GM23338 (cell line): ENCODE results near the gene DLGAP4. TPM values are rescaled to one million over a fixed set of nuclear protein-coding genes. Genes with fewer than 3 reads are reported as not detected.

Source experiments
- ATAC-seq: fragments of 200-7000 bp; cut with Tn5 transposase; 3 replicates; pipeline ENCODE4 v1.9.1; 2020
- DNase-seq: peaks from one replicate; pipeline ENCODE4 v3.0.0-alpha.2; 2015; ENCODE audit warnings: low spot score
- H2AFZ ChIP-seq: fragments of 200-600 bp; sonication (generic); 2 replicates; pipeline ENCODE4 v1.8.0; 2016; ENCODE audit warnings: antibody characterized with exemption, mild to moderate bottlenecking, moderate library complexity
- H3F3A ChIP-seq: fragments of 200-600 bp; sonication (generic); replicated peaks from 2 replicates; pipeline ENCODE4 v1.8.0; 2017; ENCODE audit warnings: antibody characterized with exemption, mixed run types, low read depth
- H3K27ac ChIP-seq: fragments of 200-600 bp; sonication (generic); 2 replicates; pipeline ENCODE4 v1.6.1; 2016; ENCODE audit warnings: low read depth
- H3K27me3 ChIP-seq: fragments of 200-600 bp; sonication (generic); 2 replicates; pipeline ENCODE4 v1.8.0; 2016; ENCODE audit warnings: mild to moderate bottlenecking, mixed run types, moderate library complexity; ENCODE audit not compliant: insufficient read depth
- H3K36me3 ChIP-seq: fragments of 200-600 bp; sonication (generic); 2 replicates; pipeline ENCODE4 v1.8.0; 2016; ENCODE audit warnings: mild to moderate bottlenecking; ENCODE audit not compliant: insufficient read depth
- H3K4me1 ChIP-seq: fragments of 200-600 bp; sonication (generic); 2 replicates; pipeline ENCODE4 v1.8.0; 2016; ENCODE audit warnings: mild to moderate bottlenecking, moderate library complexity; ENCODE audit not compliant: insufficient read depth
- H3K4me2 ChIP-seq: fragments of 200-600 bp; sonication (generic); 2 replicates; pipeline ENCODE4 v1.7.1; 2017; ENCODE audit warnings: mixed run types
- H3K4me3 ChIP-seq: fragments of 200-600 bp; sonication (generic); 2 replicates; pipeline ENCODE4 v1.6.1; 2016; ENCODE audit warnings: mixed run types
- H3K79me2 ChIP-seq: fragments of 200-600 bp; sonication (generic); replicated peaks from 2 replicates; pipeline ENCODE4 v1.8.0; 2017; ENCODE audit warnings: mild to moderate bottlenecking; ENCODE audit not compliant: insufficient read depth
- H3K9me2 ChIP-seq: fragments of 200-600 bp; sonication (generic); 2 replicates; pipeline ENCODE4 v1.8.0; 2017; ENCODE audit not compliant: insufficient read depth
- H4K20me1 ChIP-seq: fragments of 200-600 bp; sonication (generic); replicated peaks from 2 replicates; pipeline ENCODE4 v1.8.0; 2017; ENCODE audit warnings: mild to moderate bottlenecking; ENCODE audit not compliant: insufficient read depth
- H3K27ac Mint-ChIP-seq: 2 replicates; pipeline ENCODE4 v1.8.0; 2020; ENCODE audit warnings: inconsistent platforms, mild to moderate bottlenecking, moderate library complexity, mixed read lengths
- H3K27me3 Mint-ChIP-seq: 3 replicates; pipeline ENCODE4 v1.8.0; 2022; ENCODE audit warnings: low read depth, mild to moderate bottlenecking, moderate library complexity, mixed read lengths, inconsistent platforms; ENCODE audit not compliant: insufficient read depth, poor library complexity
- H3K36me3 Mint-ChIP-seq: 3 replicates; pipeline ENCODE4 v1.8.0; 2021; ENCODE audit warnings: low read depth, mild to moderate bottlenecking, inconsistent platforms, moderate library complexity, mixed read lengths
- H3K4me1 Mint-ChIP-seq: 3 replicates; pipeline ENCODE4 v1.8.0; 2020; ENCODE audit warnings: mild to moderate bottlenecking, inconsistent platforms, mixed read lengths
- H3K4me3 Mint-ChIP-seq: 3 replicates; pipeline ENCODE4 v1.8.0; 2021; ENCODE audit warnings: moderate library complexity, mild to moderate bottlenecking, inconsistent platforms, mixed read lengths
- H3K9me3 Mint-ChIP-seq: 3 replicates; pipeline ENCODE4 v1.8.0; 2020; ENCODE audit warnings: moderate library complexity, mild to moderate bottlenecking, inconsistent platforms, mixed read lengths
- CREB1 ChIP-seq: fragments of 250-450 bp; sonication (Bioruptor Pico); IDR thresholded peaks from 2 replicates; pipeline ENCODE4 v1.5.0; 2020; ENCODE audit warnings: low read depth, mild to moderate bottlenecking, moderate library complexity
- CTCF ChIP-seq, 2 experiments: fragments of 200-600 bp in 1 of 2; sonication (generic) in 1 of 2; conservative IDR thresholded peaks; 2 replicates each; pipeline versions ENCODE4 v1.5.1 to v1.6.1; 2016 to 2017; ENCODE audit warnings: antibody characterized with exemption in 2 of 2, low read depth in 2 of 2, mild to moderate bottlenecking in 2 of 2, moderate library complexity in 1 of 2
- ETS1 ChIP-seq: IDR thresholded peaks from 2 replicates; pipeline ENCODE4 v1.6.1; 2016; ENCODE audit warnings: antibody characterized with exemption
- EZH2 ChIP-seq: fragments of 200-600 bp; sonication (generic); IDR thresholded peaks from one replicate; pipeline ENCODE4 v1.8.0; 2017; ENCODE audit warnings: antibody characterized with exemption, mild to moderate bottlenecking, low read depth; ENCODE audit not compliant: unreplicated experiment
- EZH2phosphoT487 ChIP-seq: fragments of 200-600 bp; sonication (generic); IDR thresholded peaks from one replicate; pipeline ENCODE4 v1.8.1; 2018; ENCODE audit warnings: antibody characterized with exemption; ENCODE audit not compliant: unreplicated experiment
- JUNB ChIP-seq: IDR thresholded peaks from one replicate; pipeline ENCODE4 v1.6.1; 2016; ENCODE audit warnings: antibody characterized with exemption; ENCODE audit not compliant: unreplicated experiment
- NANOG ChIP-seq: IDR thresholded peaks from 2 replicates; pipeline ENCODE4 v1.6.1; 2016; ENCODE audit warnings: antibody characterized with exemption, borderline replicate concordance
- POLR2AphosphoS5 ChIP-seq: IDR thresholded peaks from 2 replicates; pipeline ENCODE4 v1.6.1; 2016; ENCODE audit warnings: antibody characterized with exemption, low read depth
- STAT1 ChIP-seq: IDR thresholded peaks from one replicate; pipeline ENCODE4 v1.6.1; 2016; ENCODE audit warnings: antibody characterized with exemption; ENCODE audit not compliant: unreplicated experiment
- ZNF114 ChIP-seq: fragments of 250-450 bp; sonication (Bioruptor Pico); IDR thresholded peaks from 2 replicates; pipeline ENCODE4 v1.5.0; 2020; ENCODE audit warnings: mild to moderate bottlenecking, moderate library complexity
- ZNF331 ChIP-seq: fragments of 250-450 bp; sonication (Bioruptor Pico); IDR thresholded peaks from 2 replicates; pipeline ENCODE4 v1.5.0; 2020; ENCODE audit warnings: low read depth, mild to moderate bottlenecking, moderate library complexity
- ZNF462 ChIP-seq: fragments of 250-450 bp; sonication (Bioruptor Pico); IDR thresholded peaks from 2 replicates; pipeline ENCODE4 v1.5.0; 2020; ENCODE audit warnings: mild to moderate bottlenecking, moderate library complexity
- polyA plus RNA-seq: library from polyadenylated mRNA; unstranded; fragments of >200 nt; fragmentation: Nextera tagmentation; extraction: Ambion mirVana; gene quantifications from 2 replicates; pipeline ENCODE4 v1.2.1, GENCODE V29; 2016
- total RNA-seq: library from RNA; depleted of rRNA; stranded (reverse); fragments of >200 nt; shearing (Covaris generic); gene quantifications from 2 replicates; pipeline ENCODE4 v1.2.3, GENCODE V29; 2014

Gene DLGAP4
- total and polyA plus RNA-seq, 2 experiments from 2014 or later, result 46.1 to 52.2 TPM

- TF ChIP-seq CTCF (conservative IDR thresholded peaks at IDR 0.05; ENCODE audit: low read depth in 2 of 2) (no peak), EZH2 (no peak), POLR2AphosphoS5 (no peak), ETS1 (no peak), JUNB (no peak)
Observed at GRCh38 chr20:36279776-36280175, 26.4 kb upstream of the DLGAP4 start (continued).

GRCh38 chr20:36281785-36282380 is 24.3 kb upstream of the DLGAP4 start:
- DNase-seq (no peak), ATAC-seq (no peak)
- Histone ChIP-seq H3K27me3 (no peaks in the 10 kb centered on the region), H3K36me3 (no peaks in the 10 kb centered on the region), H3K27ac (no peak overlapping the region), H3K4me3 (no peak overlapping the region), H4K20me1 (no peaks in the 10 kb centered on the region), H3F3A (no peaks in the 10 kb centered on the region), H3K4me2 (no peak overlapping the region), H3K79me2 (no peaks in the 10 kb centered on the region), H3K4me1 (no peaks in the 10 kb centered on the region), H2AFZ (no peak overlapping the region), H3K9me2 (no peaks in the 10 kb centered on the region)
- Mint-ChIP-seq H3K36me3 (no peaks in the 10 kb centered on the region), H3K4me3 (no peak overlapping the region), H3K9me3 (no peaks in the 10 kb centered on the region), H3K4me1 (no peaks in the 10 kb centered on the region), H3K27me3 (no peaks in the 10 kb centered on the region), H3K27ac (no peak overlapping the region)
- no peak for TF ChIP-seq ZNF331 (CRISPR knock-in tag)
- no peak for TF ChIP-seq ETS1
- no peak for TF ChIP-seq POLR2AphosphoS5
- TF ChIP-seq NANOG, result no peak
- no peak for TF ChIP-seq EZH2phosphoT487
- TF ChIP-seq JUNB, result no peak
- no peak for TF ChIP-seq STAT1
- no peak for TF ChIP-seq ZNF462 (CRISPR knock-in tag)
- TF ChIP-seq ZNF114 (CRISPR knock-in tag), result no peak
- no peak for TF ChIP-seq CREB1 (CRISPR knock-in tag)
- no peak for TF ChIP-seq EZH2
- TF ChIP-seq CTCF (conservative IDR thresholded peaks at IDR 0.05; ENCODE audit: low read depth in 2 of 2), result no peak
